ENCODE measurements around the gene NAP1L4. TPM values are rescaled to one million over a fixed set of nuclear protein-coding genes. Genes with fewer than 3 reads are reported as not detected.

NAP1L4 gene
- total RNA-seq, 1 donor: 72.0 TPM

GRCh38 chr11:3026803-3027202 lies 34.7 kb upstream of the NAP1L4 start:
- Histone ChIP-seq H3K4me2 (ENCODE audit: insufficient read depth, low read length) (no peak overlapping the region), H4K20me1 (ENCODE audit: insufficient read depth, low read length) (peaks cover 14% of the 10 kb centered on the region), H3K4me3 (ENCODE audit: insufficient read depth, low read length) (no peak overlapping the region), H3K9me3 (ENCODE audit: low read depth, low read length) (no peaks in the 10 kb centered on the region), H3K27me3 (ENCODE audit: insufficient read depth, low read length) (no peaks in the 10 kb centered on the region), H3K36me3 (ENCODE audit: insufficient read depth, low read length) (peaks cover 61% of the 10 kb centered on the region), H3K4me1 (ENCODE audit: insufficient read depth, low read length) (peaks cover 14% of the 10 kb centered on the region), H3K79me2 (ENCODE audit: insufficient read depth, low read length) (peaks cover 20% of the 10 kb centered on the region), H2AFZ (ENCODE audit: low read length) (no peak overlapping the region), H3K27ac (ENCODE audit: low read depth, low read length) (no peak overlapping the region)
- TF ChIP-seq CTCF (IDR thresholded peaks at IDR 0.05; ENCODE audit: extremely low read depth, low read depth, low read length): no peak
- peak; percentile 29 for DNase-seq (ENCODE audit: insufficient read length, low spot score, missing footprints)

GRCh38 chr11:3022982-3023381 lies 30.9 kb upstream of the NAP1L4 start:
- no peak for TF ChIP-seq CTCF (IDR thresholded peaks at IDR 0.05; ENCODE audit: extremely low read depth, low read depth, low read length)
- no peak overlapping the region for H3K4me3 ChIP-seq (ENCODE audit: insufficient read depth, low read length)
- no peaks in the 10 kb centered on the region for H3K27me3 ChIP-seq (ENCODE audit: insufficient read depth, low read length)
- peak; percentile 95 for DNase-seq (ENCODE audit: insufficient read length, low spot score, missing footprints)
- H2AFZ ChIP-seq (ENCODE audit: low read length): no peak overlapping the region
- no peaks in the 10 kb centered on the region for H3K9me3 ChIP-seq (ENCODE audit: low read depth, low read length)
- peaks cover 2% of the 10 kb centered on the region for H3K79me2 ChIP-seq (ENCODE audit: insufficient read depth, low read length)
- H3K36me3 ChIP-seq (ENCODE audit: insufficient read depth, low read length): peaks cover 72% of the 10 kb centered on the region
- peaks cover 22% of the 10 kb centered on the region for H3K4me1 ChIP-seq (ENCODE audit: insufficient read depth, low read length)
- H3K27ac ChIP-seq (ENCODE audit: low read depth, low read length): peak overlapping the region; percentile 45
- peak overlapping the region; percentile 21 for H3K4me2 ChIP-seq (ENCODE audit: insufficient read depth, low read length)
- peaks cover 10% of the 10 kb centered on the region for H4K20me1 ChIP-seq (ENCODE audit: insufficient read depth, low read length)

GRCh38 chr11:3022300-3022967 lies 30.3 kb upstream of the NAP1L4 start:
- peaks cover 10% of the 10 kb centered on the region for H4K20me1 ChIP-seq (ENCODE audit: insufficient read depth, low read length)
- peaks cover 73% of the 10 kb centered on the region for H3K36me3 ChIP-seq (ENCODE audit: insufficient read depth, low read length)
- H3K4me2 ChIP-seq (ENCODE audit: insufficient read depth, low read length): peak overlapping the region; percentile 21
- H3K27me3 ChIP-seq (ENCODE audit: insufficient read depth, low read length): no peaks in the 10 kb centered on the region
- H3K4me3 ChIP-seq (ENCODE audit: insufficient read depth, low read length): peak overlapping the region; percentile 1
- no peak overlapping the region for H2AFZ ChIP-seq (ENCODE audit: low read length)
- no peaks in the 10 kb centered on the region for H3K9me3 ChIP-seq (ENCODE audit: low read depth, low read length)
- no peak for TF ChIP-seq CTCF (IDR thresholded peaks at IDR 0.05; ENCODE audit: extremely low read depth, low read depth, low read length)
- peak overlapping the region; percentile 45 for H3K27ac ChIP-seq (ENCODE audit: low read depth, low read length)
- H3K4me1 ChIP-seq (ENCODE audit: insufficient read depth, low read length): peaks cover 22% of the 10 kb centered on the region
- peak; percentile 91 for DNase-seq (ENCODE audit: insufficient read length, low spot score, missing footprints)
- peaks cover 2% of the 10 kb centered on the region for H3K79me2 ChIP-seq (ENCODE audit: insufficient read depth, low read length)

GRCh38 chr11:3021125-3021524 lies 29.0 kb upstream of the NAP1L4 start:
- H3K79me2 ChIP-seq (ENCODE audit: insufficient read depth, low read length): peaks cover 2% of the 10 kb centered on the region
- H4K20me1 ChIP-seq (ENCODE audit: insufficient read depth, low read length): peaks cover 10% of the 10 kb centered on the region
- no peak overlapping the region for H3K4me3 ChIP-seq (ENCODE audit: insufficient read depth, low read length)
- TF ChIP-seq CTCF (IDR thresholded peaks at IDR 0.05; ENCODE audit: extremely low read depth, low read depth, low read length): peak; percentile 58
- no peak overlapping the region for H3K4me2 ChIP-seq (ENCODE audit: insufficient read depth, low read length)
- H3K4me1 ChIP-seq (ENCODE audit: insufficient read depth, low read length): peaks cover 22% of the 10 kb centered on the region
- no peak overlapping the region for H3K27ac ChIP-seq (ENCODE audit: low read depth, low read length)
- H3K9me3 ChIP-seq (ENCODE audit: low read depth, low read length): no peaks in the 10 kb centered on the region
- peaks cover 73% of the 10 kb centered on the region for H3K36me3 ChIP-seq (ENCODE audit: insufficient read depth, low read length)
- H3K27me3 ChIP-seq (ENCODE audit: insufficient read depth, low read length): no peaks in the 10 kb centered on the region
- peak; percentile 90 for DNase-seq (ENCODE audit: insufficient read length, low spot score, missing footprints)
- H2AFZ ChIP-seq (ENCODE audit: low read length): no peak overlapping the region

Data from osteoblast (primary cell).